Measurements from ENCODE around the gene OGN.

OGN gene

DNA sequence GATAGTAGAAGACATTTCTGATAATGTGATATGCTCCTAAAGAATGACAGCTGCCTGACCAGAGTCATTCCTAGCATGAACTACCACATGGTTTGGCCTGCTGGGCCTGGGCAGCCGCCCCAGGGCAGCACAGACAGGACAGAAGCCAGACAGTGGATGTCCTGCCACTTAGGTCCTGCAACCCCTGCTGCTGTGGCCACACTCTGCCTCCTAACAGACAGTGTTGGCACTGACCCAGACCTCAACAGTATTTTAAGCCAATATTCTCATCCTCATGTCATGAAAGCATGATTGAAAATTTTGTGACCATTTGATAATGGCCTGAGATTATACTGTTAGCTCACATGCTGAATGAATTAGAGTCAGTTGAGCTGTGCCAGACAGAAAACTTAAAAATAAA is 62.8 kb downstream of the OGN start:
- no peak for TF ChIP-seq EZH2phosphoT487 (conservative IDR thresholded peaks at IDR 0.05; ENCODE audit: low read length)
- TF ChIP-seq, protein P1, sequence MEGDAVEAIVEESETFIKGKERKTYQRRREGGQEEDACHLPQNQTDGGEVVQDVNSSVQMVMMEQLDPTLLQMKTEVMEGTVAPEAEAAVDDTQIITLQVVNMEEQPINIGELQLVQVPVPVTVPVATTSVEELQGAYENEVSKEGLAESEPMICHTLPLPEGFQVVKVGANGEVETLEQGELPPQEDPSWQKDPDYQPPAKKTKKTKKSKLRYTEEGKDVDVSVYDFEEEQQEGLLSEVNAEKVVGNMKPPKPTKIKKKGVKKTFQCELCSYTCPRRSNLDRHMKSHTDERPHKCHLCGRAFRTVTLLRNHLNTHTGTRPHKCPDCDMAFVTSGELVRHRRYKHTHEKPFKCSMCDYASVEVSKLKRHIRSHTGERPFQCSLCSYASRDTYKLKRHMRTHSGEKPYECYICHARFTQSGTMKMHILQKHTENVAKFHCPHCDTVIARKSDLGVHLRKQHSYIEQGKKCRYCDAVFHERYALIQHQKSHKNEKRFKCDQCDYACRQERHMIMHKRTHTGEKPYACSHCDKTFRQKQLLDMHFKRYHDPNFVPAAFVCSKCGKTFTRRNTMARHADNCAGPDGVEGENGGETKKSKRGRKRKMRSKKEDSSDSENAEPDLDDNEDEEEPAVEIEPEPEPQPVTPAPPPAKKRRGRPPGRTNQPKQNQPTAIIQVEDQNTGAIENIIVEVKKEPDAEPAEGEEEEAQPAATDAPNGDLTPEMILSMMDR (IDR thresholded peaks at IDR 0.05; ENCODE audit: insufficient read depth, low read length, poor library complexity, severe bottlenecking), result no peak
- no peak overlapping the region for H2AFZ ChIP-seq (ENCODE audit: low read depth, low read length, severe bottlenecking)
- H3K4me2 ChIP-seq (ENCODE audit: low read depth, low read length, poor library complexity, severe bottlenecking), result no peak overlapping the region
- no peak overlapping the region for H3K4me3 ChIP-seq (ENCODE audit: insufficient read depth, low read length, poor library complexity, severe bottlenecking)
- no peaks in the 10 kb centered on the region for H3F3A ChIP-seq (ENCODE audit: insufficient read depth)
- H3K9ac ChIP-seq (ENCODE audit: low read length), result no peak overlapping the region
- no peaks in the 10 kb centered on the region for H3K79me2 ChIP-seq (ENCODE audit: insufficient read depth, low read length)
- H3K9me3 ChIP-seq (ENCODE audit: insufficient read depth, low read length), result 0 out of 2 replicates have a peak, but pooled peaks cover 4% of the 10 kb centered on the region
- no peaks in the 10 kb centered on the region for H3K9me2 ChIP-seq (replicated peaks; ENCODE audit: insufficient read depth, low read length)
- H4K20me1 ChIP-seq (ENCODE audit: low read depth, low read length), result no peaks in the 10 kb centered on the region
- H3K27me3 ChIP-seq (ENCODE audit: low read length), result no peaks in the 10 kb centered on the region
- H3K36me3 ChIP-seq (ENCODE audit: low read length), result peaks cover 40% of the 10 kb centered on the region
- no peak overlapping the region for H3K27ac ChIP-seq (ENCODE audit: low read depth, low read length)

- TF ChIP-seq EZH2phosphoT487 (conservative IDR thresholded peaks at IDR 0.05; ENCODE audit: low read length), result no peak
- TF ChIP-seq, protein P1 (IDR thresholded peaks at IDR 0.05; ENCODE audit: insufficient read depth, low read length, poor library complexity, severe bottlenecking), result no peak
- no peak overlapping the region for H3K4me3 ChIP-seq (ENCODE audit: insufficient read depth, low read length, poor library complexity, severe bottlenecking)
- no peaks in the 10 kb centered on the region for H3K9me2 ChIP-seq (replicated peaks; ENCODE audit: insufficient read depth, low read length)
- no peaks in the 10 kb centered on the region for H3K9me3 ChIP-seq (ENCODE audit: insufficient read depth, low read length)
- no peak overlapping the region for H3K27ac ChIP-seq (ENCODE audit: low read depth, low read length)
- no peak overlapping the region for H3K9ac ChIP-seq (ENCODE audit: low read length)
- H3K27me3 ChIP-seq (ENCODE audit: low read length), result no peaks in the 10 kb centered on the region
- no peak overlapping the region for H3K4me2 ChIP-seq (ENCODE audit: low read depth, low read length, poor library complexity, severe bottlenecking)
- no peaks in the 10 kb centered on the region for H4K20me1 ChIP-seq (ENCODE audit: low read depth, low read length)
- no peak overlapping the region for H2AFZ ChIP-seq (ENCODE audit: low read depth, low read length, severe bottlenecking)
- H3F3A ChIP-seq (ENCODE audit: insufficient read depth), result no peaks in the 10 kb centered on the region
- H3K79me2 ChIP-seq (ENCODE audit: insufficient read depth, low read length), result peaks cover 29% of the 10 kb centered on the region
- peaks cover 35% of the 10 kb centered on the region for H3K36me3 ChIP-seq (ENCODE audit: low read length)
Observed at GRCh38 chr9:92333282-92333634, 71.1 kb downstream of the OGN start.
